ENCODE results near the gene ISCU.
"Not testable (repeated sequence)": the region's sequence is repeated elsewhere in the genome, so short reads cannot be mapped to it uniquely, and the experiment has no call there.

Gene ISCU

DNA sequence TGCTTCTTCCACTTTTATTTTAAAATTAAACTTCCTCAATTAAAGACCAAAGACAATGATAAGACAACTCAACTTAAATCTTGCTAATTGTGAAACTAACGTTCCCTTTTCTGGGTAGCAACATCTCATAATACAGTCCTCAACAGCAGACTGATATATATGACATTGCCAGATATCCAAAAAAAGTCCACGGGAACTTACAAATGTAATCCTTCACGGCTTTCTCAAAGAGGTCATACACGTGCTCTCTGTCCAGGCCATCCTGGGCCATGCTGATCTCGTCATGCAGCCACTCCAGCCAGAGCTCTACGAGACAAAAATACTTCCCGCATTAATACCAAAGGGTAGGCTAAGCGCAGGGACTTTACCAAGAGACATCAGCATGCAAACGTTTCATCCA is 14.7 kb upstream of the ISCU start:
- no peak for DNase-seq

DNA sequence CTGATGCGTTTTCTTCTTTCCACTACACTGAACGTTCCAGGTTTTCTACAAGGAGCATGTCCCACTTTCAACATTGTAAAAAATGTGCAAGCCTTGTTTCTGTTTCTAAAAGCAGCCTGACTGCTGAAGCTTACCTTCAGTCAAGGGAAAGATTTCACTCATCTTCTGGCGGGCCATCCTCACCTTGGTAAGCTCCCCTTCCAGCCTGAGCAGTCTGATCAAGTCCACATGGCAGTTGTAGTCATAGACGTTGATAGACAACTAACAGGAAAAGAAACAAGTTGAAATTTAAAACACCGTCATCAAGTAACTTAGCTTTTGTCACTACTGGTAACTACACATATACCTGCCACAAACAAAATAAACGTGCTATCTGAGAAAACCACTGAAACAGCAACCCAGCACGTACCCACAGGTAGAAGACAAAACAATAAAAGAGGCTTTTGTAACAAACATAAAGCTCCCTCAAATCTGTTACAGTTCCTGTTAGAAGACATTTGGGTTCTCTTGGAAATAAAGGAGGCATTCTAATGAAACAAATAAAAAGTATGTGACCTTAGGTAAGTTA is 13.4 kb upstream of the ISCU start:
- no peak for DNase-seq

DNA sequence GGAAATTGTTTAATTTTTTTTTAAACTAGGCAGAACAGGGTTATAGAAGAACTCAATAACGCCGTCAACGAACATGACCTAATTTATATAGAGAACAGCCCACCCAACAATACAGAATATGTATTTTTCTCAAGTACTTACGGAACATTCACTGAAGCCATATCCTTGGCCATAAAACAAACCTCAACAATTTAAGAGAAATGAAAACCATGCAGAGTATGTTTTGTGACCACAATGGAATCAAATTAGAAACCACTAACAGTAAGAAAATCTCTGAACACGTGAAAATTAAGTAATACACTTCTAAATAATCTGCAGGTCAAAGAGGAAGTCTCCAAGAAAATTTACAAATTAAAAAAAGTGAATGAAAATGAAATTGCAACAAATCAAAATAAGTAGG is 10.9 kb upstream of the ISCU start:
- DNase-seq: no peak

DNA sequence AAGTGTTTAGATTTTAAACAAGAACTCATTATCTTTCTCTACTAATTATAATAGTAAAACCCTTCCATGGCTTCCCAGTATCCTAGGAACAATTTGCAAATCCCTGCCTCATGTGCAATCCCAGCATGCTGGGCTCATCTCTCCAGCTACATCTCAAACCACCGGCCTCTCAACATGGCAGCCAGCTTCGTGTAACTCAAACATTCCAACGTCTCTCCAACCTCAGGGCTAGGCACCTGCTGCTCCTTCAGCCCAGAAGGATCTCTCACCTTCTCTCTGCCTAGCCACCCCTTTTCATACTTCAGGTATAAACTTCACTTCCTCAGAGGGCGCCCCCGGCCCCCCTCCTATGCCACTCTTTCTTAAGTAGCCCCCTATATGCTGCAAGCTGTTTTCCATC is 8.6 kb upstream of the ISCU start:
- DNase-seq: no peak

DNA sequence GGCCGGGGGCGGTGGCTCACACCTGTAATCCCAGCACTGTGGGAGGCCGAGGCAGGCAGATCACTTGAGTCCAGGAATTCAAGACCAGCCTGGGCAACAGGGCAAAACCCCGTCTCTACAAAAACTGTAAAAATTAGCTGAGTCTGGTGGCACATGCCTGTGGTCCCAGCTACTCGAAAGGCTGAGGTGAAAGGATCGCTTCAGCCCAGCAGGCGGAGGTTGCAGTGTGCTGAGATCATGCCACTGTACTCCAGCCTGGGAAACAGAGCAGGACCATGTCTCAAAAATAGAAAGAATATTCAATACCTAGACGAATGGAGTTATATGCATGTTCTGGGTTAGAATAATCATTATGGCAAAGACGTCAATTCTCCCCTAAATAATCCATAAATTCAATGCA is 7.0 kb upstream of the ISCU start:
- not testable (repeated sequence) for DNase-seq

DNA sequence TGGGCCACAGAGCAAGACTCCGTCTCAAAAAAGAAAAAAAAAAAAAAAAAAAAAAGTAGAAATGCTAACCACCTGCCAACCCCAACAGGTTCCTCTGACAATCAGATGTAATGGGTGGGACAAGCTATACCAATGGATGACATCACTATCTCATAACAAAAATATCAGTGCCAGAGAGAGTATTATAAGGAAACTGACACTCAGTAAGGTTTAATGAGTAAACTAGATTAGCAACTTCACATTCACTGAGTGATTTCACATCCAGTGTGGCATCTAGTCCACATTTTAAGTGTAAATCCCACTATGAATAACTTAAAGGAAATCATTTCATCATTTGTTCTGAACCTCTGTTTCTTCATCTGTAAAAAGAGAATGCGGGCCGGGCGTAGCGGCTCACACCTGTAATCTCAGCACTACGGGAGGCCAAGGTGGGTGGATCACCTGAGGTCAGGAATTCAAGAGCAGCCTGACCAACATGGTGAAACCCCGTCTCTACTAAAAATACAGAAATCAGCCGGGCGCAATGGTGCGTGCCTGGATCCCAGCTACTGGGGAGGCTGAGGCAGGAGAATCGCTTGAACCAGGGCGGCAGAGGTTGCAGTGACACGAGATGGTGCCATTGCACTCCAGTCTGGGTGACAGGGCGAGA is 3.3 kb upstream of the ISCU start:
- no peak for DNase-seq

DNA sequence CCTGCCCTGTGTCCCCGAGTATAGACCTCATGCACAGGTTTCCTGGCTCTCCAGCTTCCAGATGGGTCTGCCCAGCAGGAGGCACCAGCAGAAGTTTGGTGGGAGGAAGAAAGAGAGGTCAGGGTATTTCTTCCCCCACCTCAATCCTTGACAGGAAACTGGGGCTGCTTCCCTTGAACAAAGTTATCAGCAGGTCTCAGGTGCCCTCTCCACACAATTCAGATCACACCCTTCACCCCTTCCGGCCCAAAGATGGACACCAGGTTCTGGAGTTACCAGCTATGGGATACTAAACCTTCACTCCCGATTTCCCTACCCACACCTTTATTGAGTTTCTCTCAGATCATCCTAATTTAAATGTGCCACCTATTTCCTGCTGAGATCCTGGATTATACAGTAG is 2.6 kb upstream of the ISCU start:
- no peak for DNase-seq

DNA sequence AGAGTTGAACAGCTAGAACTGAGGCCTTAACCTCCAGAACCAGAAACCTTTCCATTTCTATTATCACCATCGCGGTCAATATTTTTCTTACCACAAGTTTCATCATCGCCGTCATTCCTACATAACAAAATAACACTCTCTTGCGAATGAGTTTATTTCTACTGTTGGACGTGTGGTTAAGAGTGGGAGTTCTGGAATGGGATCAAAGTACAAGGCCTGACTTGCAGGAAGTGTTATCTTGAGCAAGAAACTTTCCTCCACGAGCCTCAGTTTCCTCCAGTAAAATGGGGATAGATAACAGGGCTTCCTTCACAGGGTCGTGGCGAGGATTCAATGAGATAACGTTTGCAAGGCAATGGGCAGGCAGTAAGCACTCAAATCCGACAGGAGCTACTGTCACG is 2.1 kb upstream of the ISCU start:
- DNase-seq: no peak

DNA sequence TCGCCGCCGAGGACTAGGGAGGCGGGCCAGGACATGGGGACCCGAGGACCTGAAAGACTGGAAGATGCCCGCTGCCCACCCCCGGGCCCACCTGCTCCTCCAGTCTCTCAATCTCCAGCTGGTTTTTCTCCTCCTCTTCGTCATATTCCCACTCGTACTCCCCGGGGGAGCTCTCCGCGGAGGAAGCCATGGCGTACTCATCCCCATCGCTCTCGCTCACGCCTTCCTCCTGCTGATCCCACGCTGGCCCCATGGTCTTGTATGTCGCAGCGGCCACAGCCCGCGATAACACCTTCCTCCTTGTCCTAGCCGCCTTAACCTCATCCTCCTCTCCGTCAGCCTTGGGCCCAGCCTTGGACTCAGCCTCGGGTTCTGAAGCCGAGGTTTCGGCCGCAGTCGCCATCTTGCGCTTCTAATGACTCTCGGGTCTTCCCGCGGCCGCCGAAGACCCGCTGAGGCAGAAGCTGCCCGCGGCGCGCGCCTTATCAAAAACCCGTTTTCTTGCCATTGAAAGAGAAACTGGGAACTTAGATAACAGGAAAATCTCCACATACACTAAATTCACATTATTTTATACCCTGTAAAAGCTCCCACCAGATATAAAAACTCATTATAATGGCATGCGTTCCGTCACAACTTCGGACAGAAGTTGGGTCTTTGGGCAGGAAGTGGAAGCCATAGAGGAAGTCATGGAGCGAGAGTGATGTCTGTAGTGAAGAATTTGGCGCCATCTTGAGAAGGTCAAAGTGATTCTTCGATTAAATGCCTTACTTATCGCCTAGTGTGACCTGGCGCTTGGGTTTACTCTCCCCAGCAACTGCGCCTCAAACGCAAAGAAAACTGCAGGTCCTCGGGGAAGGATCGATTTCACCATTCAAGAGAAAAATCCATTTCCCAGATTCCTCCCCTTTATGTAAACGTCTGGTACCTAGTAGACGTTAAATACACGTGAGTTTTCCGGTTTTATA is 1.4 kb upstream of the ISCU start, which contains the start of gene SART3:
TSS of gene SART3 (minus strand) at position 422 of the 968 bp plus-strand sequence. CDS start at position 403, 19 bp downstream.
- DNase-seq: peak; percentile 92

DNA sequence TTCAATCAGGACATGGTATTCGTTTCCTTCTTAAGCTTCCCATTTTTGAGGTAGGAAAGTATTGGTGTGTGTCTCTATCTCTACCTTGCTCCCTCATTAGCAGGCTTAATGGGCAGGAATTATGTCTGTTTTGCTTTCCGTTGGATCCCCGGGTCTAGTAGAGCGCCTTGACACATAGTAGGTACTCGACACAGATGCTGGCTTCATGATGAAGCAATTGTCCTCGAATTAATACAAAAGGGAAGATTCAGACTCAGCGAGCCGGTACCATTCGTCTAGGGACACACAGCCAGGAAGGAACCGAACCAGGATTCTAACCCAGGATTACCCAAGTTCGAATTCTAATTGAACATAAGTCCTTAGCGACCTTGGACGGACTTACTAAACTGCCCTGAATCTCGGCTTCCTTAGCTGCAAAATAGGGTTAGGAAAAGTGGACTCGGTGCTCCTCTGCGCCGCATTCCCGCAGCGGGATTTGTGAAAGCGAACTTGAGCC is 496 bp upstream of the ISCU start:
- DNase-seq: no peak

DNA sequence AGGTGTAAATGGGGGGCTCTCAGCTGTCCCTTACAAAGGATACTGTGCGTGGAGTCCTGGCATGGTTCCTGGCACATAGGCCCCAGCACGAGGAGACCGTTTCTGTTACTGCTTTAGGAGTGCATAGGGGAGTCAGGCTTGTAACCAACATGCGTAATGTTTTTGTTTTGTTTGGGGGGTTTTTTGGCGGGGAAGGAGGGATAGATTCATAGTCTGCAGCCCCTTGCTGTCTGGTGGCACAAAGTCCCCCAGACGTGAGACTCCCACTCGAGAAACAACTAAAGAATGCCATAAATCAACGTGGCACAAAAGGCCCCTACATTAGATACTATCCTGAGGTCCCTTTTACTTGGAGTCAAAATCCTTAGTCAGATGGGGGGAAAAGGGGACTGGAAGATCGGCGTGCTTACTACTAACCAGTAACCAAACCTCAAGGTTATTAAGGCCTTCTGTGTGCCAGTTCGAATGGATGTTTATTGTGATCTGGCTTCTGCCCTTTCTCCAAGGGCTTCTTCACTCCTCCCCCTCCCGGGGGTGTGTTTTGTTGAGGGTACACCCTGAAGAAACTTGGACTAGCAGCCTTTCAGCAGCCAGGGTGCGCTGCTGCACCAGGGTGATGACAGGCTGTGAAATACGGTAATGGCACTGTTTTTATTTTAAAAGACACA is 874 bp downstream of the ISCU start:
- DNase-seq: peak; percentile 89

DNA sequence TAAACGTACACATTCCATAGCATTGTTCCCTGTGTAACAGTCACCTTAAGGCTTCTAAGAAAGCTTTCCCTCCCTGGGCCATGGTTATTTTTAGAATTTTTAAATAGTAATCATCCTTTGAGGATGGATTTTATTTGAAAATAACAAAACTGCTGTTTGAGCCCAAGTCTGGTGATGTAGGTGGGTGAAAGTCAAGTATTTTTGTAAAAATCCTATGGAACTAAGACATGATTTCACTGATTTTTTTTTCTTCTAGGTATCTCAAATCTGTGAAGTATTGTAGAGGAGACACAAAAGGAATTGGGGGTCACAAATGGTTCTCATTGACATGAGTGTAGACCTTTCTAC is 1.4 kb downstream of the ISCU start:
- DNase-seq: no peak

DNA sequence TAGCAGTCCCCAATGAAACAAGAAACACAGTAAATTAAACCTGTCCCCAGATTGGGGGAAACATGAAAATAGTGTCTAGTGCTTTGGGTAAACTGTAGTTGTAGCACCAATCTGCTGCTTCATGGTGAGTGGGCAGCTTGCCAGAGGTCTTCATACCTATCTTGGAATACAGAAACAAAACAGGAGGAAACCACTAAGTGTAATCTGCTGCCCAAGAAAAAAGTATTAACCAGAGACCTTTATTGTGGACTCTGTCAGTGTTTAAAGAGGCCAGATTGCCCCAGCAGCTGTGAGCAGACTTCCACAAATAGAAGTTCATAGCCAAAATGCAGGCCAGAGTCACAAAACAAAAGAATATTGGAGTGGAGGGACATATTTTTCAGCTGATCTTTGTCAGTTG is 2.3 kb downstream of the ISCU start:
- no peak for DNase-seq

DNA sequence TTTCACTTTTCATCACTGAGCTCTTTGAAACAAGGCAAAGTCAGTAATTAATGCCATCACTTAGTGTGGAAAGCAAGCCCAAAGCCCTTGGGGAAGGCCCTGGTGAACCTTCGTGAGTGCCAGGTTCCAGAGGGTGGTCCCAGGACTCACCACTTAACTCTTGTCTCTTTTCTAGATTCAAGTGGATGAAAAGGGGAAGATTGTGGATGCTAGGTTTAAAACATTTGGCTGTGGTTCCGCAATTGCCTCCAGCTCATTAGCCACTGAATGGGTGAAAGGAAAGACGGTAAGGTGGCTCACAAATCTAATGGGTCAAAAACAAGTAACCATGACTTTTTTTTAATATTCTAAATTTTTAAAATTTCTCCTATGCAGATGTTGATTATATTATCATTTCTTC is 2.8 kb downstream of the ISCU start:
- no peak for DNase-seq

DNA sequence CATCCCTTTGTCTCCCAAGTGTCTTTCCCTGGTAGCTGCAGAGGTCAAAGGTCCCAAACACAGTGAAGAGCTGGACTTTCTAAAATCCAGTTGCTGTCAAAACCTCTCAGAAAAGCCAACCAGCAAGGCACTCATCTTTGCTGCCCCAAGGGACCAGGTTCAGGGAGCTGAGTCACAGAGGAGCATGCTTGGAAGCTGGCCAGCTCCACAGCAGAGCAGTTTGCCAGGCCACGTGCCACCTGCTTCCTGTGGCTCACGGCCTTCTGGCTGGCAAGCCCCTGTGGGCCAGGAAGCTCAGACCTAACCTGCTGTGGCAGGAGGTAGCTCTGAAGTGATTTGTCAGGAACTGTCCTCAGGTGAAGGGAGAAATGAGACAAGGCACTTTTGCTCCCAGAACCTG is 3.6 kb downstream of the ISCU start:
- DNase-seq: peak; percentile 75

DNA sequence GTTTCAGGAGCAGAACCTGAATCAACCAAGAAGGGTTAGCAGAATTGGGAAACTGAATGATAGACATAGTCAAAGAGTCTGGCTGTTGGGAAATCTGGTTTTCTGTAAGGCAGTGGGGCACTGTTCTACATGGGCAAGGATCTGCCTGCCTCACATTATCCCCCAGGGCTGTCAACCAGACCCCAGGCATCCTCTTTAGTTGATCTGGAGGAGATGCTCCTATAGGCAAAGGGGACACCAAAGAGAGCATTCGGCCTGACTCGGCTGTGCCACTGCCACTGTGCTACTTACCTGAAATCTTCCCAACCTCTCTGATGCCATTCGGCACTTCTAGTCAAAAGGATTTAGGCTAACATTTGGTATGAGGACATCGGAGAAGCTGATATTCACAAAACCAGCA is 4.1 kb downstream of the ISCU start:
- no peak for DNase-seq

DNA sequence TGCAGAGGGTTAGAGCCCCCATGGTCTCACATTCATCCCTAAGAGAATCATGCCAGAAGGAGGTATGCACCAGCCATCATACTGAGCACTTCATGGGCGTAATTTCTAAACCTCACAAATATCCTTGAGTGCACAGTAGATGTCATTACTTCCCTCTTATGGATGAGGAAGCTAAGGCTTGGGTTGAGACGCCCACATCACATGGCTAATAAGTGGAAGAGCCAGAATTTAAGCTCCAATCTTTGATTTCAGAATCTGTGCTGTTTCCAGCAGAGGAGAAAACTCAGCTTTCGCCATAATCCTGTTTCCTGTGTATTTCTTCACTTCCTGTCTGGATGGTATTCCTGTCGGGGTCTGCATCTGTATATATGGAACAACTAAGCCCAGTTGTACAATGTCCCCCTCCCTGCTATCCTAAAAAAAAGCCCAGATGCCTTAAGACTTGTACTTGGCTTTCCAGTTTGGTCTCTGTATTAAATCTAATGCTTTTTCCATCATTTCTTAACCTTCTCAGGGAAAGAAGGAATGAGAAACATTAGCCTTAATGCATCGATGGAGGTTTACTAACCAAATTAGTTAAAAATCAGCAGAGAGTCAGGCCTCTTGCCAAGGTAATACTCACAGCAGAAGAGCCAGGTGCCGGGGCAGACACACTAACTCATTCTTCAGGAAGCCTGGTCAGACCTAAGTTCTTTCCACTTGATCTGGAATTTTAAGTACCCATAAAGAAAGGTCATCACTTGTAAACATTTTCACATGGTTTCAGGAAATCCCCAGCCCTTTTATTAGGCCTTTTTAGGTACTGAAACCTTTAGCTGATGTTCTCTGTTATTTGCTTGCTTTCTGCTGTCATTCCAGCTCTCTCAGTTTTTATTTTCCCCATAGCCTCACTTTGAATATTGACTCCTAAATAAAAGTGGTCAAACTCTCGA is 5.3 kb downstream of the ISCU start:
- DNase-seq: no peak

DNA sequence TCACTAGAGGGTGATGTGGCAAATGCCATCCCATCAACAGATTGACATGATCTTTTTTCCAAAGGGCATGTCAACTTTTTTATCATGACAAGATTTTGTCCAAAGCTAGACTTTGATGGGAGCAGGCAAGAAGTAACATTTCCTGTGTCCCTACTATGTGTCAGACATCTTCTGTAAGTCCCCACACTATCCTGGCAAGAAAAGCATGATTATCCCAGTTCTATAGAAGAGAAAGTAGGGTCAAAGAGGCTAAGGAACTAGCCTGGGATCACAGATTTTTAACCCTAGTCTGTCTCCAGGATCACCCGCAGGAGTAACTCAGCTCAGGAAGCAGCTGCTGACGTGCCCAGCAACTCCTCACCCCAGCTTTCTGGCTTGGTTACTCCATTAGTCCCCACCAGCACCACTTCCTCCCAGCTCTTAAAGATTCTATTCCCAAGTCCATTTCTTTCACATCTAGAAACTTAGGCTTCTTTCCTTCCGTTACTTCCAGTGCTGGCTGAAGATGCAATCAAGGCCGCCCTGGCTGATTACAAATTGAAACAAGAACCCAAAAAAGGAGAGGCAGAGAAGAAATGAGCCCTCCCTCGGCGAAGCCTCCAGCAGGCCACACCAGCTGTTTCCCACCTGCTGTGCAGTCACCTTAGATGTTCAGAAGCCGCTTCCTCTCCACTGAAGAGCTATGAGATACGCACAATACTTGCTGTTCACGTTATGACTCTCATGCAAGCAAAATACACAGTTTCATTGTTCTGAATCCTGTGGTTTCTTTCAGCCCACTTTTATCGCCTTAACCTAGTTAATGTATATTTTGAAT is 6.2 kb downstream of the ISCU start:
- DNase-seq: peak; percentile 76

DNA sequence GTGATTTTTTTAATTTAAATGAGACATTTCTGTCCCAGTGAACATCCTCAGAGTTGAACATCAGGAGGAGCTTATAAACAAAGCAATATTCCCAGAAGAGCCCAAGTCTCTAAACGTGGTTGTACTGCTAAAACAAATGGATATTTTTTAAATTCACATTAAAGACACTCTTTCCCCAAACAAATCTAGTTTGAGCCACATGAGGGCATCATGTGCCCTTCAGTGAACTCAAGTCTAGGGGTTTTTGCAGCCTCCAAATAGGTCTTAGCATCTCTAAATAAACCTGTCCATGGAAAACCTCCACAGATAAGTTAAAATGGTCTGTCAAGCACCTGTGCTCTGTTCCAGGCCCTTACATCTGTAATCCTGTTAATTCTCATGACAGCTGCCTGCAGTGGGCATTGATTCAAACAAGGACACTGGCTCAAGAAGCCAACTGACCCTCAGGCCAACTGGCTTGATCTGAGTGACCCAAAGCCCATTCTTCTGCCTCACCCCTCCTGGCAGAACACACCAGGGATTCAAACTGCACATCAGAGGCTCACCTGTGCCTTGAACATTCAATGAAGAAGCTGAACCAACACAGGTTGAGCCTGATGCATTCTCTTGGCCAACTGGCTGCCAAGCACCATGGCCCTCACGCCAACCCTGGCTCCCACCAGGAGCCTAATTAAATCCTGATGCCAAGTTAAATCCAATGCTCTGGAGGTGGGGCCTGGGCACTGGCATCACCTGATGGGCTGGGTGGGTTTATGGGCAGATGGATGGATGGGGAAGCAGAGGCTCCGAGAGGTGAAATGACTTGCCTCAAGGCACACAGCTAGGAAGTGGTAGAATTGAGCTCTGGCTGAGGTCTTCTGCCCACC is 8.6 kb downstream of the ISCU start:
- no peak for DNase-seq

DNA sequence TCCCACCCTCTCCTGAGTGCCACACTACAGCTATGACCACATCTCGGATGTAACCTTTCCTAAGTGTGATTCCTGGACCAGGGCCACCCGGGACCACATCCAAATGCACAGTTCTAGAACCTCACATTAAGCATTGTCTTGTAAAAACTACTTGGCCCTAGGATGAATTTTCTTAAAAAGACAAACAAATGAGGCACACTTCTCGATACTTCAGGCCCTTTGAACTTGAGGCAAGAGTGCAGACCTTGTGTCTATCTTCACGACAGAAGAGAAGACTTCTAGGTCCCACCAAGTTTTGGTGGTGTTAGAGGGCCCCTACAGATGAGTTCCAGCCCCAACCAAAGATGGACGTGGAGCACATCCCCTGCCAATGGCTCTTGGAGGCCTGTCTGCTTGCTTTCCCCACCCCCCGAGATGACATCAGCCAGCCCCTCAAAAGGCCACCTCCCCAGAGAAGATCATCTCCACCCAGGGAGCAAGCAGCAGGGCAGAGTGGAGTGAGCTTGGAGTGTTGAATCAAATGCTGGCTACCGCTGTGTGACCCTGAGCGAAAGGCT is 9.3 kb downstream of the ISCU start:
- DNase-seq: no peak

Data from CD4-positive, alpha-beta T cell treated with Interleukin-4 for 4 hours (primary cell).